HCT116 (cell line): ENCODE measurements around the gene DBNL. TPM values are rescaled to one million over a fixed set of nuclear protein-coding genes. Genes with fewer than 3 reads are reported as not detected.

Experiments
- ATAC-seq: fragments of 200-7000 bp; cut with Tn5 transposase; 2 replicates; pipeline ENCODE4 v1.9.1; 2020; ENCODE audit warnings: mild to moderate bottlenecking, moderate library complexity
- BruUV-seq: library from RNA; stranded (reverse); fragments of 400-500 nt; replicated peaks from 2 replicates; lab custom pipeline; 2021; lab: Mats Ljungman, UMichigan
- CTCF ChIA-PET: fragments of 300-600 bp; sonication (Branson Sonifier 250); formaldehyde crosslinking; loops from one replicate; lab custom pipeline; 2021; ENCODE audit warnings: antibody characterized with exemption; lab: Charles Lee
- POLR2A ChIA-PET: fragments of 300-600, 350-600 bp; sonication (Branson Sonifier 250); formaldehyde crosslinking; loops from one replicate; lab custom pipeline; 2021; ENCODE audit warnings: antibody characterized with exemption; lab: Charles Lee
- RAD21 ChIA-PET, 2 experiments: fragments of 300-600 bp; sonication (Branson Sonifier 250); formaldehyde crosslinking; loops; one replicate each; lab custom pipeline; 2023; ENCODE audit warnings: low total read pairs in 2 of 2; ENCODE audit not compliant: uncharacterized antibody in 2 of 2, unreplicated experiment in 2 of 2, low non-redundant PET in 1 of 2; lab: Charles Lee
- DNase-seq: peaks from one replicate; pipeline ENCODE4 v3.0.0-alpha.2; 2010; ENCODE audit warnings: low read depth, low spot score
- H2AFZ ChIP-seq: fragments of 200-600 bp; shearing (Covaris generic), sonication (generic); 2 replicates; pipeline ENCODE4 v1.6.1; 2017; ENCODE audit warnings: low read depth, mixed run types, mixed read lengths, antibody characterized with exemption, low read length; ENCODE audit not compliant: poor library complexity, severe bottlenecking
- H3K27ac ChIP-seq: 2 replicates; pipeline ENCODE4 v1.5.1; 2012; ENCODE audit warnings: low read depth, low read length
- H3K27me3 ChIP-seq: fragments of 200-600 bp; sonication (generic); 2 replicates; pipeline ENCODE4 v1.6.1; 2016; ENCODE audit warnings: mixed run types, low read length, mixed read lengths; ENCODE audit not compliant: insufficient read depth
- H3K36me3 ChIP-seq, 2 experiments: fragments of 200-500 bp in 1 of 2; fragments of 200-600 bp in 1 of 2; sonication (Bioruptor generic) in 1 of 2; sonication (generic) in 1 of 2; 2 replicates each; pipeline versions ENCODE4 v1.5.1 to v1.6.1; 2014 to 2016; ENCODE audit warnings: low read length in 2 of 2, inconsistent platforms in 1 of 2, mixed read lengths in 1 of 2, mixed run types in 1 of 2; ENCODE audit not compliant: insufficient read depth in 2 of 2, control insufficient read depth in 1 of 2
- H3K4me1 ChIP-seq, 2 experiments: fragments of 200-600 bp in 1 of 2; sonication (generic) in 1 of 2; 2 replicates each; pipeline versions ENCODE4 v1.5.1 to v1.6.1; 2012 to 2017; ENCODE audit warnings: low read length in 2 of 2, inconsistent platforms in 1 of 2, mild to moderate bottlenecking in 1 of 2, mixed read lengths in 1 of 2, mixed run types in 1 of 2, moderate library complexity in 1 of 2; ENCODE audit not compliant: insufficient read depth in 2 of 2, control insufficient read depth in 1 of 2
- H3K4me2 ChIP-seq: fragments of 200-600 bp; sonication (generic); 2 replicates; pipeline ENCODE4 v1.6.1; 2017; ENCODE audit warnings: mixed run types, low read length, mixed read lengths
- H3K4me3 ChIP-seq, 2 experiments: fragments of 200-600 bp in 1 of 2; sonication (generic) in 1 of 2; replicated peaks in 1 of 2; 2 replicates each; pipeline ENCODE4 v1.5.1; 2011 to 2016; ENCODE audit warnings: low read length in 2 of 2, control low read depth in 1 of 2, low read depth in 1 of 2, mild to moderate bottlenecking in 1 of 2, mixed read lengths in 1 of 2, mixed run types in 1 of 2
- H3K79me2 ChIP-seq: fragments of 200-600 bp; sonication (generic); 2 replicates; pipeline ENCODE4 v1.6.1; 2017; ENCODE audit warnings: mild to moderate bottlenecking, mixed run types, low read length, moderate library complexity, mixed read lengths; ENCODE audit not compliant: insufficient read depth
- H3K9ac ChIP-seq: fragments of 200-600 bp; sonication (generic); 2 replicates; pipeline ENCODE4 v1.6.1; 2016; ENCODE audit warnings: low read length, mixed read lengths
- H3K9me2 ChIP-seq: fragments of 200-600 bp; sonication (generic), shearing (Covaris generic); 2 replicates; pipeline ENCODE4 v1.6.1; 2017; ENCODE audit warnings: mixed run types, mild to moderate bottlenecking, moderate library complexity; ENCODE audit not compliant: insufficient read depth
- H3K9me3 ChIP-seq, 2 experiments: fragments of 200-500 bp in 1 of 2; fragments of 200-600 bp in 1 of 2; sonication (Bioruptor generic) in 1 of 2; sonication (generic) in 1 of 2; 2 replicates each; pipeline ENCODE4 v1.6.1; 2014 to 2017; ENCODE audit warnings: low read length in 2 of 2, mixed read lengths in 2 of 2, inconsistent platforms in 1 of 2, low read depth in 1 of 2, mild to moderate bottlenecking in 1 of 2, mixed run types in 1 of 2, moderate library complexity in 1 of 2; ENCODE audit not compliant: control insufficient read depth in 1 of 2, insufficient read depth in 1 of 2
- H4K20me1 ChIP-seq: fragments of 200-600 bp; sonication (generic), shearing (Covaris generic); 2 replicates; pipeline ENCODE4 v1.6.1; 2017; ENCODE audit warnings: mixed run types, mild to moderate bottlenecking, moderate library complexity; ENCODE audit not compliant: insufficient read depth
- EZH2phosphoT487 ChIP-seq: fragments of 200-600 bp; IDR thresholded peaks from 2 replicates; pipeline ENCODE4 v1.6.1; 2018; ENCODE audit warnings: antibody characterized with exemption, borderline replicate concordance
- JUND ChIP-seq: IDR thresholded peaks from 2 replicates; pipeline ENCODE4 v1.6.1; 2012
- POLR2AphosphoS5 ChIP-seq: IDR thresholded peaks from 2 replicates; pipeline ENCODE4 v1.6.1; 2011; ENCODE audit warnings: mild to moderate bottlenecking, low read depth, low read length, moderate library complexity
- TCF7L2 ChIP-seq: IDR thresholded peaks from 2 replicates; pipeline ENCODE4 v1.7.0; 2011; ENCODE audit warnings: borderline replicate concordance, inconsistent platforms; ENCODE audit not compliant: insufficient read depth, insufficient read length; ENCODE audit errors: extremely low read depth
- intact Hi-C: fragments of 100-400 bp; cut with micrococcal nuclease; formaldehyde crosslinking; loops from 2 replicates; pipeline ENCODE4 v1.10.0; 2022
- total RNA-seq: library from RNA; stranded (reverse); gene quantifications from one replicate; pipeline ENCODE4 v1.2.1, GENCODE V29; 2021; ENCODE audit not compliant: unreplicated experiment
- TF ChIP-seq, protein P1 (sequence below), 3 experiments: fragments of 200-600 bp in 1 of 3; sonication (generic) in 1 of 3; IDR thresholded peaks in 2 of 3; conservative IDR thresholded peaks in 1 of 3; 2 replicates each; pipeline ENCODE4 v1.5.1; 2012 to 2017; ENCODE audit warnings: low read depth in 2 of 3, low read length in 2 of 3, antibody characterized with exemption in 1 of 3, borderline replicate concordance in 1 of 3, control low read depth in 1 of 3, mild to moderate bottlenecking in 1 of 3, mixed read lengths in 1 of 3, mixed run types in 1 of 3, moderate library complexity in 1 of 3; ENCODE audit not compliant: insufficient read depth in 1 of 3

DBNL gene
- total RNA-seq, 1 experiment from 2014 or later = 39.4 TPM

DNA sequence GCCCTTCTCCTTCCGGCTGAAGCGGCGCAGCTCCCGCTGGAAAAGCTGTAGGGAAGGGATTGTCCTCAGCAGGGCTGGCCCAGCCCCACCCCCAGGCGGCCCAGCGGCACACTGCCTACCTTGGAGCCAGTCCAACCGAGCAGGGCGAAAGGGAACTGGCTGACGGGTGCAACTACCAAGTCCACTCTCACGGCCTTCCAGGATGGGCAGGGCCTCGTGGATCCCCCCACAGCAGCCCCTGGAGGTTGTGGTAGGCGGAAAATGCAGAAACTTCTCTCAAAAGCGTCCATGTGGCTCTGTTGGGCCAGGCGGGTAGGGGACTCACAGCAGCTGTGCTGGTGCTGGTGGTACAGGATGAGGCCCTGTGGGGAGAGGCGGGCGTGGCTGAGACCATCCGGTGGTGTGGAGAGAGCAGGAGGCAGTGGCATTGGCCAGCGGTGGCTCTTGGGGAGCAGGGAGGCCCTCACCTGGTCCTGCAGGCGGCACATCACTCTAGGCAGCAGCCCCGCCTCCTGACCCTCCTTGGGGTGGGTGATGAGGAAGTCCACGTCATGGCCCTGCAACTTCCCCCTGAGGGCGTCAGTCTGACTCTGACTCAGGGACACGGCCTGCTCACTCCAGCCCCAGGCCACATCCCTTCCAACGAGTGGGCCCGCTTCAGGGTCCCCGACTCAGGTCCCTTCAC, 29.3 kb downstream of the DBNL start:
- H2AFZ ChIP-seq = no peak overlapping the region
- DNase-seq = no peak
- TF ChIP-seq, protein P1, sequence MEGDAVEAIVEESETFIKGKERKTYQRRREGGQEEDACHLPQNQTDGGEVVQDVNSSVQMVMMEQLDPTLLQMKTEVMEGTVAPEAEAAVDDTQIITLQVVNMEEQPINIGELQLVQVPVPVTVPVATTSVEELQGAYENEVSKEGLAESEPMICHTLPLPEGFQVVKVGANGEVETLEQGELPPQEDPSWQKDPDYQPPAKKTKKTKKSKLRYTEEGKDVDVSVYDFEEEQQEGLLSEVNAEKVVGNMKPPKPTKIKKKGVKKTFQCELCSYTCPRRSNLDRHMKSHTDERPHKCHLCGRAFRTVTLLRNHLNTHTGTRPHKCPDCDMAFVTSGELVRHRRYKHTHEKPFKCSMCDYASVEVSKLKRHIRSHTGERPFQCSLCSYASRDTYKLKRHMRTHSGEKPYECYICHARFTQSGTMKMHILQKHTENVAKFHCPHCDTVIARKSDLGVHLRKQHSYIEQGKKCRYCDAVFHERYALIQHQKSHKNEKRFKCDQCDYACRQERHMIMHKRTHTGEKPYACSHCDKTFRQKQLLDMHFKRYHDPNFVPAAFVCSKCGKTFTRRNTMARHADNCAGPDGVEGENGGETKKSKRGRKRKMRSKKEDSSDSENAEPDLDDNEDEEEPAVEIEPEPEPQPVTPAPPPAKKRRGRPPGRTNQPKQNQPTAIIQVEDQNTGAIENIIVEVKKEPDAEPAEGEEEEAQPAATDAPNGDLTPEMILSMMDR (IDR thresholded peaks at IDR 0.05 in 2 of 3, conservative IDR thresholded peaks at IDR 0.05 in 1 of 3; ENCODE audit: borderline replicate concordance in 1 of 3, insufficient read depth in 1 of 3, low read depth in 2 of 3, low read length in 2 of 3) = no peak
- no peak for TF ChIP-seq POLR2AphosphoS5
- no peak for TF ChIP-seq JUND
- TF ChIP-seq TCF7L2 = no peak
- TF ChIP-seq, all 23 proteins: peak for 0
- no peak overlapping the region for H3K9ac ChIP-seq
- H4K20me1 ChIP-seq = no peaks in the 10 kb centered on the region
- H3K79me2 ChIP-seq = no peaks in the 10 kb centered on the region
- RAD21 ChIA-PET = no interaction called here
- H3K9me2 ChIP-seq = no peaks in the 10 kb centered on the region
- intact Hi-C loops = no loop called here
- no peak overlapping the region for H3K4me2 ChIP-seq
- no peaks in the 10 kb centered on the region for H3K27me3 ChIP-seq
- H3K4me1 ChIP-seq = peaks cover 11 to 33% of the 10 kb centered on the region in 2 experiments
- H3K36me3 ChIP-seq = peaks cover 9 to 28% of the 10 kb centered on the region in 2 experiments; a peak in 3 of 4 replicates
- POLR2A ChIA-PET = no interaction called here
- BruUV-seq = no TSS peak
- no peak overlapping the region for H3K4me3 ChIP-seq
- no peaks in the 10 kb centered on the region for H3K9me3 ChIP-seq
- no peak for ATAC-seq
- peak overlapping the region; percentile 22; the same call in 1 of the 2 replicates for H3K27ac ChIP-seq
- CTCF ChIA-PET = no interaction called here

DNA sequence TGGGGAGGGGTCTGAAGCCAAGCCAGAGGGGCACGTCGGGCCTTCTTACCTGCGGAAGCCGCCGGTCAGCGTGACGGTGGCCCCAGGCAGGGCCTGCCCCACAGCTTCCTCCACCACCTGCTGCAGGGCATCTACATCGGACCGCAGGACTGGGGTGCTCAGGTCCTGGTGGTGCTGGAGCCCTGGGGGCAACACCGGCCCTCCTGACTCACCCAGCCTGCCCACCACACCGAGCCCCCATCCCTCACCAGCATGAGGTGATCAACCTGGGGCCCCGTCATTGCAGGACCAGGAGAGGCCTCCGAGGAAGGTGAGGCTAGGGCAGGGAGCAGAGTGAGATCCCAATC, 29.8 kb downstream of the DBNL start:
- no peaks in the 10 kb centered on the region for H4K20me1 ChIP-seq
- H3K27me3 ChIP-seq = no peaks in the 10 kb centered on the region
- H3K4me1 ChIP-seq = peaks cover 11 to 33% of the 10 kb centered on the region in 2 experiments
- POLR2A ChIA-PET = no interaction called here
- DNase-seq = no peak
- H3K79me2 ChIP-seq = no peaks in the 10 kb centered on the region
- RAD21 ChIA-PET = no interaction called here
- peaks cover 14 to 30% of the 10 kb centered on the region in 2 experiments; a peak in 3 of 4 replicates for H3K36me3 ChIP-seq
- no peak overlapping the region for H2AFZ ChIP-seq
- H3K4me3 ChIP-seq = no peak overlapping the region
- intact Hi-C loops = no loop called here
- no peak overlapping the region for H3K4me2 ChIP-seq
- H3K9me3 ChIP-seq = no peaks in the 10 kb centered on the region
- no peak overlapping the region for H3K9ac ChIP-seq
- TF ChIP-seq EZH2phosphoT487 = no peak
- H3K27ac ChIP-seq = no peak overlapping the region
- H3K9me2 ChIP-seq = no peaks in the 10 kb centered on the region
- no peak for ATAC-seq
- CTCF ChIA-PET = no interaction called here
- no TSS peak for BruUV-seq
